Large intestine (tissue), 3 donors: ENCODE measurements around the gene CIC. TPM values are rescaled to one million over a fixed set of nuclear protein-coding genes. Genes with fewer than 3 reads are reported as not detected.

Source experiments
- DNase-seq, 2 donors: peaks; one replicate each; pipeline versions ENCODE4 v3.0.0 to v3.0.0-alpha.2; 2013
- H3K27ac ChIP-seq: one replicate; pipeline ENCODE4 v1.5.1; 2013; ENCODE audit warnings: low read length
- H3K27me3 ChIP-seq: 2 replicates; pipeline ENCODE4 v1.6.1; 2013; ENCODE audit warnings: low read length; ENCODE audit not compliant: control insufficient read depth, insufficient read depth
- H3K36me3 ChIP-seq: 2 replicates; pipeline ENCODE4 v1.6.1; 2013; ENCODE audit warnings: low read length; ENCODE audit not compliant: control insufficient read depth, insufficient read depth
- H3K4me1 ChIP-seq: one replicate; pipeline ENCODE4 v1.6.1; 2013; ENCODE audit warnings: low read length; ENCODE audit not compliant: control insufficient read depth, insufficient read depth
- H3K4me3 ChIP-seq: one replicate; pipeline ENCODE4 v1.5.1; 2013; ENCODE audit warnings: low read length
- H3K9me3 ChIP-seq: one replicate; pipeline ENCODE4 v1.6.1; 2013; ENCODE audit warnings: mild to moderate bottlenecking, low read depth, low read length, moderate library complexity; ENCODE audit not compliant: control insufficient read depth
- WGBS: methylation state at CpG from one replicate; pipeline ENCODE4 v1.1.5; 2013; ENCODE audit warnings: low lambda C conversion rate; ENCODE audit not compliant: insufficient coverage; 5-methylcytosine and 5-hydroxymethylcytosine counted together
- polyA plus RNA-seq: library from polyadenylated mRNA; unstranded; fragments of 120-200 nt; gene quantifications from one replicate; pipeline ENCODE4 v1.2.1, GENCODE V29; 2013

Gene CIC
- polyA plus RNA-seq, 1 donor = 43.4 TPM

DNA sequence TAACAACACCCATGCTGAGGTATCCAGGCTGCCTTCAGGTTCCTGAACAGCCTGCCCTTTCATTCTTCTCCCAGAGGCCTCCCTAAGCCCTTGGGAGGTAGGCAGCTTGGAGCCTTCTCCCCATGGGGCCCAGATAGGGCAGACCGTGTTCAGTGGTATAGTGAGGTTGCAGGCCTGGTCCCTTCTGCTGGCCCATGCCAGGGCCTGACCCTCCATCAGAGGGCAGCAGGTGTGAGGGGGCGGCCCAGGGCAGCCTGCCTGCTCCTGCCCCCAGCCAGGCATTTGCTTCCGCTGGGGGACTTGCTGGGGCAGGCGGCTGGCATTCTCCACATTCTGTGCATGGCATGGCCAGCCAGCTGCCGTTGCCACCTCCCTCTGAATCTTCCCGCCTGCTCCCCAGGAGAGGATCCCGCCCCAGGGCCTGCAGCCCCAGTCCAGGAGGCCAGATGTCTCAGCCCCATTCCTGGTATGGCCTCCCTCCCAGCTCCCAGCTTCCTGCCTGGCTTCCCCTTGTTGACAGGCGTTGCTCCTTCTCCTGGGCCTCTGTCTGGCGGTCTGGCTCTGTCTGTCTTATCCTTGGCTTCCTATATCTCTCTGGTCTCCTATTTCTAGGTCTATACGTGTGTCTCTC is 8.9 kb downstream of the CIC start:
- WGBS = no CpG with 5 or more reads among the region's 10 CpGs
- peak in 1 of 2 donors; percentile 56 for DNase-seq
- peaks cover 49% of the 10 kb centered on the region for H3K4me1 ChIP-seq

DNA sequence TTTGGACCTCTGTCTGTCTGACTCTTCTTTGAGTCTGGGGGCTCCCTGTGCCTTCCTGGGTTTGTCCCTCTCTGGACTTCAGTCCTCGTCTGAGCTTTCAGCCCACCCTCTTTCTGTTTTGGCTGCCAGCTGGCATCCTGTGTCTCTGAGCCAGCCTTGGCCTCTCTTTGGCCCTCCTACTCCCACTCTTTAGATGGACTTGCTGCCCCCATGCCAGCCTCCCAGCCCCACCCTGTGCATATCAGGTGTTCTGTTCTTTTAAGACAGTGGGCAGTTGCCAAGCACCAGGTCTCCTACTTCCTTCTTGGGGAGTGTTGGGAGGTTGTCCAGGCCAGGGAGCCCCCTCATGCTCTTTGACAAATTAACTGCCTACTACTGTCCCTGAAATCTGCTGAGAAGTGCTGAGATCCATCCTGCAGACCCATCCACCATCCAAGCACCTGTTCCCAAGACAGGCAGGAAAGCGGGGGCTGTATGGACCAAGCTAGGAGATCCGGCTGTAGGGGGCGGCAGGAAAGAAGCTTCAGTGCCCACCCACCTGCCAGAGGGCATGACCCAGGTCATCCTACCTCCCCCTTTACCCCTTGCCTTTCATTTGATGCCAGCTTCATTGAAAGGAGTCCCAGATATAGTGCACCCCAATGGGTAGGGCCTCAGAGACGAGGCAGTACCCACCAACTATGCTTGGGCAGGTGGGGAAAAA is 9.6 kb downstream of the CIC start:
- Histone ChIP-seq H3K36me3 (peaks cover 29% of the 10 kb centered on the region), H3K27ac (peak overlapping the region; percentile 82), H3K27me3 (no peaks in the 10 kb centered on the region), H3K4me1 (peaks cover 54% of the 10 kb centered on the region), H3K4me3 (no peak overlapping the region), H3K9me3 (no peaks in the 10 kb centered on the region)
- 100% methylated on average over 1 of the region's 5 CpGs for WGBS
- DNase-seq = no peak

More for the DNA sequence above, 8.9 kb downstream of the CIC start:
- no peak overlapping the region for H3K4me3 ChIP-seq
- H3K27me3 ChIP-seq = no peaks in the 10 kb centered on the region
- H3K36me3 ChIP-seq = peaks cover 36% of the 10 kb centered on the region
- peak overlapping the region; percentile 32 for H3K27ac ChIP-seq
- H3K9me3 ChIP-seq = no peaks in the 10 kb centered on the region

DNA sequence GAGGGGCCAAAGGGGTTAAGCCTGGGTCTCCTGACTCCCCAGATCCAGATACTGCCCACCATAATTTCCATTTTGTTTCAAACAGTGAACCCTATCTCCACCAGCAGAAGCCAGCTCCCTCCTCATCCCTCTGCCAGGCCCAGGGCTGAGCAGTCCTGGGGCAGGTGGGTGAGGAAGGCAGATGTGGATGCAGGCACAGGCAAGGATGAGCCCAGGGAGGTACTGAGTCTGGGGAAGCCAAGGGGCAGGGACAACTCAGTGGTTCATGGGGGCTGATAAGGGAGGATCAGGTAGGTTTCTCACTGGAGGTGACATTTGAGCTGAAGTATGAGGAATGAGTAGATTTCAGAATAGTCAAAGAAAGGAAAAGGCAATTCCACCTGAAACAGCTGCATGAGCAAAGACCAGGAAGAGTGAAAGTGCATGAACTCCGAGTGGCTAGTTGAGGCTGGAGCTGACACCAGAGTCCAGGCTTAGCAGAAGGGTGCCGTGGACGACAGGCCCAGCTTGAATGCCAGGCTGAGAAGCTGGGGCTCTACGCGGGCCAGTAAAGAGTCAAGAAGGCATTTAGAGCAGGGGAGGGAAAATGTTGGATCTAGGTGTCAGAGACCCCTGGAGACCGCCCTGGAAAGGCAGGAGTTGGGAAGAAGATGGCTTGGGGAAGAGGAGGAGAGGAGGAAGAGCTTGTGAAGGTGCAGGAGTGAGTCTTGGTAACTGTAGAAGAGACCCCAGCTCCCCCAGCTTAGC is 10.3 kb downstream of the CIC start:
- H3K27me3 ChIP-seq = no peaks in the 10 kb centered on the region
- no CpG with 5 or more reads among the region's 6 CpGs for WGBS
- peak overlapping the region; percentile 82 for H3K27ac ChIP-seq
- H3K36me3 ChIP-seq = peaks cover 22% of the 10 kb centered on the region
- peaks cover 54% of the 10 kb centered on the region for H3K4me1 ChIP-seq
- no peaks in the 10 kb centered on the region for H3K9me3 ChIP-seq
- peak overlapping the region; percentile 96 for H3K4me3 ChIP-seq
- DNase-seq = no peak

DNA sequence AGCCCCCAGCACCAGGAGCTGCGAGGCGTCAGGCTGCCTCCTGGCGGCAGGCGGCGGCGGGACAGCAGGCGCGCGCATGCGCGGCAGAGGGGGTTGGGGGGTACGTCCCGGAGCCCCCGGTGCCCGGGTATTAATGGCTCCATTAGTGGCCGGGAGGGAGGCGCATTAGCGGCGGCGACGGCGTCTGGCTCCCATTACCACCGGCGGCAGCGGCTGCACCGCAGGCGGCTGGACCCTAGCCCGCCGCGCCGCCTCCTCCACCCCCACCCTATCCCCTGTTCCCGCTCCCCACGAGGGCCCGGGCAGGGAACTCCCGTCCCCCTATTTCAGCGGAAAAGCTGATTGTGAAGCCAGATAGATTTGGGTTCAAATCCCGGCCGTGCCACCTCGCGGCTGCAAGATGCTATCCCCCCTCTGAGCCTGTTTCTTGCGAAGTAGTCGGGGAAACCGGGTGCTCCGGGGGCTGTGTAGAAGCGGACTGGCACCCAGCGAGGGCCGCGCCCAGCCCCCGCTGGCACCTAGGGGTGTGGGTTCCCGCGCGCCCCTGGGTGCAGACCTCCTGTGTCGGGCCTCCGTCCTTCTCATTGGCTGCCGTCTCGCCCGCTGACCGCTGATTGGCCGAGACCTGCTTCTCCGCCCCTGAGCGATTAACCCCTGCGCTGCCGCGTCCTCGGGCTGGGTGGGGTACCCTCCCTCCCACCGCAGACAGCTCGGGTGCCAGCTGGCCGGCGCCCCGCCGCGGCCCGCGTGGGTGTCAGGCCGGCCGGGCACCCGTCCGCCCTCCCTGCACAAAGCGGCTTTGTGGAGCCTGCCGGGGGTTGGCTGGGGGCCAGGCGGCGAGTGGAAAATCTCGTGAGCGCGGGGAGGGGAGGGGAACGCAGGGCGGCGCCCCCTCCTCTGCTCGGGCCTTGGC is 11.1 kb downstream of the CIC start:
- peaks cover 14% of the 10 kb centered on the region for H3K36me3 ChIP-seq
- peaks cover 59% of the 10 kb centered on the region for H3K4me1 ChIP-seq
- peak overlapping the region; percentile 83 for H3K27ac ChIP-seq
- H3K9me3 ChIP-seq = no peaks in the 10 kb centered on the region
- peak in 1 of 2 donors; percentile 90 for DNase-seq
- no peaks in the 10 kb centered on the region for H3K27me3 ChIP-seq
- WGBS = no CpG with 5 or more reads among the region's 89 CpGs
- peak overlapping the region; percentile 96 for H3K4me3 ChIP-seq

DNA sequence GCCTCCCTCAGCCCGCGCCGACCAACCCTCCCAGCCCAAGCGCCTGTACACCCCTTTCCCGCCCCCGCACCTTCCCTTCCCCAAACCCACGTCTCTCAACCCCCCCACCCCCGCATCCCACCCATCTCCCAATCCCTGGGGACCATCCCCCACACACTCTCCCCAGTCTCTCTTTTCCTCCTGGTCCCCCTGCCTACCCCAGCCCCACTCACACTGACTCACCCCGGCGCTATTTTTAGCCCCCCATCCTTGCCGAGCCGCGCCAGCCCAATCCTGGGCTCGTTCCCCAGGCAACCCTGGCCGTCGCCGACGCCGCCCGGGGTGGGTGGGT is 11.7 kb downstream of the CIC start:
- H3K4me1 ChIP-seq = peaks cover 63% of the 10 kb centered on the region
- H3K36me3 ChIP-seq = peaks cover 10% of the 10 kb centered on the region
- H3K9me3 ChIP-seq = no peaks in the 10 kb centered on the region
- no CpG with 5 or more reads among the region's 20 CpGs for WGBS
- peak overlapping the region; percentile 83 for H3K27ac ChIP-seq
- no peaks in the 10 kb centered on the region for H3K27me3 ChIP-seq
- H3K4me3 ChIP-seq = peak overlapping the region; percentile 96
- no peak for DNase-seq

DNA sequence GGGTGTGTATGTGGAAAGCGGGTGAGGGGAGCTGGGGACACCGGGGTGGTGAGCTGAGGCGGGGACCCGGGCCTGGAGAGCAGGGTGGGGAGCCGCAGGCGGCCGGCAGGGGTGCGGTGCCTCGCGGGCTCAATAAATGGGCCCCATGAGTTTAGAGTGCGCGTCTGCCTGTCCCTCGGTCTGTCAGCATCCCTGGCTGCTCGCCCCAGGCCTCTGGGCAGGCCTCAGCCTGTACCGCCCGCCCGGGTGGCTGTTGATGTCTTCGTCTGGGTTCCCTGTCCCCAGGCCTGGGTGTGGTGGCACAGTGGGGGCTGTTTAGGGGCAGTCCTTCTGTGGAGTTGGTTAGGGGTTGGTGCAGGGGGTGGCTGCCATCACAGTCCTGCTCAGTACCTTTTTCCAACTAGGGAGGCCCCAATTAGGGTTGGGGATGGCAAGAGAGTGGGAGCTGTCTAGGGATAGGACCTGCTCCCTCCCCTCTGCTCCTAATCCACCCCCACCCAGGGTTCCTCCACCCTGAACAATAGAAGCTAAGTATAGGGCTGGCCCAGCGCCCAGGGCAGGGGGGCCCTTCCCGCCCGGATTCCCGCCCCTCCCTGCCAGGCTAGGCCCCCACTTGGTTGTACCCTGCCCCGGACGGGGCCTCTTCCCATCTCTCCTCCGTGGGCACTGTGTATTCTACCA is 12.2 kb downstream of the CIC start:
- no peaks in the 10 kb centered on the region for H3K27me3 ChIP-seq
- DNase-seq = peak in 1 of 2 donors; percentile 74
- peak overlapping the region; percentile 96 for H3K4me3 ChIP-seq
- peaks cover 68% of the 10 kb centered on the region for H3K4me1 ChIP-seq
- WGBS = no CpG with 5 or more reads among the region's 25 CpGs
- H3K27ac ChIP-seq = peak overlapping the region; percentile 83
- H3K9me3 ChIP-seq = no peaks in the 10 kb centered on the region
- peaks cover 5% of the 10 kb centered on the region for H3K36me3 ChIP-seq

DNA sequence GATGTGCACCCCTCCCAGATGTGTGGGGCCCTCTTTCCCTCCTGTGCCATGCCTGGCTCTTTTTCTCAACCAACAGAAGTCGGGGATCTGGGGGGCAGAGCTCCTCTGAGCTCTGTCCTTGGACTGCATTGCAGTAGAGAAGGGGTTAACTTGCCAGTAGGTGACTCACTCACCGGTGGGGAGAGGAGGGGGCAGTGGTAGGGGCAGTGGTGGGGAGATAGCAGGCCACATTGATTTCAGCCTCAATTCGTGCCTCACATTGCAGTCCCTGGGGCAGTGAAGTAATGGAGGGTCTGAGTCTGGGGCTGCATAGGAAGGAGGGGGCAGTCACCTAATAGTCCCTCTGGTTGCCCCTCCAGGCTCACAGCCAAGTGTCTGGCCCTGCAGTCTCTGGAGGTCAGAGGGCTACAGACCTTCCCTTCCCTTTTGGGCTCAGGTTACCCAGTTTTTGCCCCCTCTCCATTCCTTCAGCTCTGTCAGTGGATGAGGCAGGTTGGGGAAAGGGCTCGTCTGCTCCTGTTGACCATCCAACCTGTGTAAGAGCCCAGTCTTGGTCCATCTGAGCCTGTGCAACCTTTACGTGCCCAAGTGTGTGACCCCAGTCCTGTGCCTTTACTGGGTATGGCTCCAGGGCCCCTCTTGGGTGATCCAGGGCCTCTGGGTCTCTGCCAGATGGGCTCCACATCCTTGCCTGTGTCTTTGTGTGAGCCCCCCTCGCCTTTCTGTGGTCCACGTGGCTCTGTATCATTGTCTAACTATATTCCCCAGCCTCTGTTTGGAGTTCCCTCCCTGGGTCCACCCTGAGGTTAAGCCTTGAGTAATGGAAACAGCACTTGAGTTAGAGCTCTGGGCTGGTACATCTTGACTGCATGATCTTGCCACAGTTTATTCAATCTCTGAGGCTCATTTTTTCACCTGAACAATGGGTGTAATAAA is 13.0 kb downstream of the CIC start:
- DNase-seq = peak in 1 of 2 donors; percentile 37
- Histone ChIP-seq H3K27me3 (no peaks in the 10 kb centered on the region), H3K27ac (peak overlapping the region; percentile 83), H3K4me1 (peaks cover 64% of the 10 kb centered on the region), H3K36me3 (peaks cover 5% of the 10 kb centered on the region), H3K4me3 (no peak overlapping the region), H3K9me3 (no peaks in the 10 kb centered on the region)
- whole genome bisulfite sequencing = no CpG with 5 or more reads among the region's 7 CpGs

DNA sequence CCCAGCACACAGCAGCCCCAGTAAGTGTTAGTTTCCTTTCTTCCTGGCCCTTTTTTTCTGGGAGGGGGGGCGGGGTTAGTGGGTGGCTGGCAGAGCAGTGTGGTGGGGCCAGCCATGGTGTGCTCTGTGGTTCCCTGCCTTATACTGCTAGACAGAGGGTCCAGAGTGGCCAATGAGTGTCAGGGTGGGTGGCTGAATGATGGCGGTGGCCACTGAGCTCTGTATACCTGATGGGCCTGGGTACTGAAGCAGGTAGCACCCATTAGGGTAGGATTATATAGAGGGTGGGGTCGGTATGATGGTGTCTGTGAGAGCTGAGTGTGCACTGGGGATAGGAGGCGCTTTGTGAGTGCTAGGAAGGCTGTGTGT is 13.8 kb downstream of the CIC start:
- no peaks in the 10 kb centered on the region for H3K27me3 ChIP-seq
- DNase-seq = no peak
- 54% methylated on average over 2 of the region's 4 CpGs for WGBS
- no peak overlapping the region for H3K4me3 ChIP-seq
- peaks cover 12% of the 10 kb centered on the region for H3K36me3 ChIP-seq
- H3K4me1 ChIP-seq = peaks cover 58% of the 10 kb centered on the region
- H3K9me3 ChIP-seq = no peaks in the 10 kb centered on the region
- peak overlapping the region; percentile 92 for H3K27ac ChIP-seq
